Middle frontal gyrus (tissue), 1 donor: Measurements from ENCODE around the gene PHETA1.
A peak's percentile ranks its signal among the peaks of the same experiment; 100 is the strongest.

Experiments
- DNase-seq: peaks from one replicate; pipeline ENCODE4 v3.0.0-alpha.2; 2015; ENCODE audit warnings: low spot score; ENCODE audit errors: extremely low spot score

PHETA1 gene

GRCh38 chr12:111368788-111369495 lies at the start of gene PHETA1:
Gene PHETA1 (minus strand): TSS chr12:111369095. CDS start chr12:111363427, 5,668 bp downstream.
- DNase-seq: peak; percentile 75

GRCh38 chr12:111418594-111418880 lies 49.6 kb upstream of the PHETA1 start:
- no peak for DNase-seq

- no peak for DNase-seq
Observed at GRCh38 chr12:111417784-111418593, 49.1 kb upstream of the PHETA1 start.

GRCh38 chr12:111417290-111417689 lies 48.4 kb upstream of the PHETA1 start:
- no peak for DNase-seq

- no peak for DNase-seq
Observed at GRCh38 chr12:111414711-111415252, 45.9 kb upstream of the PHETA1 start.

GRCh38 chr12:111413442-111414086 lies 44.7 kb upstream of the PHETA1 start:
- DNase-seq: no peak

- DNase-seq: no peak
Observed at GRCh38 chr12:111412830-111413441, 44.0 kb upstream of the PHETA1 start.

- no peak for DNase-seq
Observed at GRCh38 chr12:111412007-111412829, 43.3 kb upstream of the PHETA1 start.

GRCh38 chr12:111411185-111411764 lies 42.4 kb upstream of the PHETA1 start:
- DNase-seq: no peak

GRCh38 chr12:111410431-111411184 lies 41.7 kb upstream of the PHETA1 start:
- DNase-seq: no peak

- DNase-seq: no peak
Observed at GRCh38 chr12:111409780-111410430, 41.0 kb upstream of the PHETA1 start.

- DNase-seq: no peak
Observed at GRCh38 chr12:111409403-111409779, 40.5 kb upstream of the PHETA1 start.

- no peak for DNase-seq
Observed at GRCh38 chr12:111408686-111409402, 39.9 kb upstream of the PHETA1 start.

GRCh38 chr12:111408116-111408440 lies 39.2 kb upstream of the PHETA1 start:
- no peak for DNase-seq

GRCh38 chr12:111407377-111408115 lies 38.7 kb upstream of the PHETA1 start:
- DNase-seq: no peak

GRCh38 chr12:111406474-111407376 lies 37.8 kb upstream of the PHETA1 start:
- no peak for DNase-seq
